Ovary (tissue), 3 donors: Measurements from ENCODE around the gene PABPC5.

ENCODE experiments used
- CTCF ChIP-seq, 3 donors: fragments of 450-650 bp in 2 of 3; fragments of 200-600 bp in 1 of 3; IDR thresholded peaks; one replicate each; pipeline versions ENCODE4 v1.5.1 to v1.8.0; 2016 to 2022; ENCODE audit warnings: antibody characterized with exemption in 3 of 3, mild to moderate bottlenecking in 1 of 3
- EP300 ChIP-seq: sonication (generic); formaldehyde crosslinking; IDR thresholded peaks from one replicate; pipeline ENCODE4 v1.6.1; 2017; ENCODE audit warnings: antibody characterized with exemption
- POLR2A ChIP-seq: fragments of 450-650 bp; IDR thresholded peaks from one replicate; pipeline ENCODE4 v1.6.1; 2017; ENCODE audit warnings: antibody characterized with exemption, mild to moderate bottlenecking, moderate library complexity
- donor health status: DM: no; HTN: no; CAD: no.

- TF ChIP-seq CTCF (IDR thresholded peaks at IDR 0.05) (no peak), EP300 (no peak), POLR2A (no peak)
Observed at GRCh38 chrX:91389026-91389425, 45.6 kb upstream of the PABPC5 start.
